HepG2 (cell line): Measurements from ENCODE around the gene PMM2. TPM values are rescaled to one million over a fixed set of nuclear protein-coding genes. Genes with fewer than 3 reads are reported as not detected.
A peak's percentile ranks its signal among the peaks of the same experiment; 100 is the strongest.

Experiments
- CERS6 ChIP-seq: sonication (generic); formaldehyde crosslinking; IDR thresholded peaks from 2 replicates; pipeline ENCODE4 v1.5.0; 2020; ENCODE audit warnings: missing genetic modification reagents
- E2F1 ChIP-seq: sonication (generic); formaldehyde crosslinking; IDR thresholded peaks from 2 replicates; pipeline ENCODE4 v1.5.0; 2020; ENCODE audit warnings: missing genetic modification reagents
- ELF1 ChIP-seq: sonication (generic); formaldehyde crosslinking; IDR thresholded peaks from 2 replicates; pipeline ENCODE4 v1.4.0; 2020; ENCODE audit warnings: missing genetic modification reagents
- HHEX ChIP-seq: IDR thresholded peaks from 2 replicates; pipeline ENCODE4 v1.6.1; 2016; ENCODE audit warnings: control low read depth
- KAT7 ChIP-seq: IDR thresholded peaks from 2 replicates; pipeline ENCODE4 v1.6.1; 2018; ENCODE audit warnings: borderline replicate concordance, missing compliant biosample characterization
- KMT2A ChIP-seq: sonication (generic); formaldehyde crosslinking; IDR thresholded peaks from 2 replicates; pipeline ENCODE4 v1.4.0; 2020; ENCODE audit warnings: missing genetic modification reagents
- SIX4 ChIP-seq: sonication (generic); formaldehyde crosslinking; IDR thresholded peaks from 2 replicates; pipeline ENCODE4 v1.4.0; 2020; ENCODE audit warnings: missing genetic modification reagents
- TBX2 ChIP-seq: sonication (generic); formaldehyde crosslinking; IDR thresholded peaks from 2 replicates; pipeline ENCODE4 v1.5.0; 2020; ENCODE audit warnings: missing genetic modification reagents, mild to moderate bottlenecking, borderline replicate concordance
- TEAD3 ChIP-seq: optimal IDR thresholded peaks from 2 replicates; pipeline ENCODE3; 2016; ENCODE audit warnings: borderline replicate concordance
- TERF1 ChIP-seq: sonication (generic); formaldehyde crosslinking; IDR thresholded peaks from 2 replicates; pipeline ENCODE4 v1.8.0; 2022; ENCODE audit warnings: mild to moderate bottlenecking, missing genetic modification reagents, moderate library complexity
- U2AF2 ChIP-seq: fragments of 200-400 bp; formaldehyde crosslinking; IDR thresholded peaks from 2 replicates; pipeline ENCODE4 v1.6.1; 2017; ENCODE audit warnings: low read depth, mild to moderate bottlenecking, low read length
- ZBTB38 ChIP-seq: sonication (generic); formaldehyde crosslinking; IDR thresholded peaks from 2 replicates; pipeline ENCODE4 v1.5.1; 2020; ENCODE audit warnings: mild to moderate bottlenecking, missing genetic modification reagents
- ZNF30 ChIP-seq: sonication (generic); formaldehyde crosslinking; IDR thresholded peaks from 2 replicates; pipeline ENCODE4 v1.5.0; 2020; ENCODE audit warnings: mild to moderate bottlenecking, missing genetic modification reagents
- ZNF816 ChIP-seq: sonication (generic); formaldehyde crosslinking; IDR thresholded peaks from 2 replicates; pipeline ENCODE4 v1.8.0; 2022; ENCODE audit warnings: missing genetic modification reagents, mild to moderate bottlenecking, borderline replicate concordance
- polyA plus RNA-seq, 8 experiments: library from polyadenylated mRNA; depleted of rRNA in 3 of 8; stranded (reverse) in 7 of 8; unstranded in 1 of 8; fragments of >200 nt; fragmentation: Illumina TruSeq in 4 of 8; extraction: Trizol in 4 of 8; gene quantifications; 2 replicates each; pipeline versions ENCODE4 v1.2.1 to v1.2.3, GENCODE V29; 2011 to 2016; ENCODE audit warnings: low read depth in 4 of 8, missing spikeins in 1 of 8, mixed read lengths in 1 of 8; ENCODE audit not compliant: insufficient read depth in 1 of 8
- total RNA-seq, 5 experiments: library from RNA; depleted of rRNA; stranded (reverse); fragments of >200 nt; fragmentation: Illumina TruSeq; extraction: Trizol; gene quantifications; 2 replicates each; pipeline ENCODE4 v1.2.3, GENCODE V29; 2016; ENCODE audit warnings: low read depth in 1 of 5
- TF ChIP-seq, protein P1 (sequence below): sonication (generic); formaldehyde crosslinking; IDR thresholded peaks from 2 replicates; pipeline ENCODE4 v1.8.0; 2022; ENCODE audit warnings: mild to moderate bottlenecking, missing genetic modification reagents, moderate library complexity
- TF ChIP-seq, protein P2 (sequence below), 2 experiments: fragments of 450-650 bp in 1 of 2; sonication (generic) in 1 of 2; formaldehyde crosslinking in 1 of 2; IDR thresholded peaks; 2 replicates each; pipeline versions ENCODE4 v1.6.1 to v1.8.0; 2016 to 2022; ENCODE audit warnings: antibody characterized with exemption in 1 of 2, mild to moderate bottlenecking in 1 of 2, missing genetic modification reagents in 1 of 2

Gene PMM2
- total and polyA plus RNA-seq, 2 of the 13 experiments (the other 11 are each of a cell fraction or from before 2014, with no cell fraction given), result 52.2 to 93.7 TPM

GRCh38 chr16:8867932-8868415, 70.3 kb downstream of the PMM2 start (continued):
- TF ChIP-seq, protein P1, sequence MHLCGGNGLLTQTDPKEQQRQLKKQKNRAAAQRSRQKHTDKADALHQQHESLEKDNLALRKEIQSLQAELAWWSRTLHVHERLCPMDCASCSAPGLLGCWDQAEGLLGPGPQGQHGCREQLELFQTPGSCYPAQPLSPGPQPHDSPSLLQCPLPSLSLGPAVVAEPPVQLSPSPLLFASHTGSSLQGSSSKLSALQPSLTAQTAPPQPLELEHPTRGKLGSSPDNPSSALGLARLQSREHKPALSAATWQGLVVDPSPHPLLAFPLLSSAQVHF, result no peak
- TF ChIP-seq HHEX (CRISPR knock-in tag), result no peak
- TF ChIP-seq, protein P2, sequence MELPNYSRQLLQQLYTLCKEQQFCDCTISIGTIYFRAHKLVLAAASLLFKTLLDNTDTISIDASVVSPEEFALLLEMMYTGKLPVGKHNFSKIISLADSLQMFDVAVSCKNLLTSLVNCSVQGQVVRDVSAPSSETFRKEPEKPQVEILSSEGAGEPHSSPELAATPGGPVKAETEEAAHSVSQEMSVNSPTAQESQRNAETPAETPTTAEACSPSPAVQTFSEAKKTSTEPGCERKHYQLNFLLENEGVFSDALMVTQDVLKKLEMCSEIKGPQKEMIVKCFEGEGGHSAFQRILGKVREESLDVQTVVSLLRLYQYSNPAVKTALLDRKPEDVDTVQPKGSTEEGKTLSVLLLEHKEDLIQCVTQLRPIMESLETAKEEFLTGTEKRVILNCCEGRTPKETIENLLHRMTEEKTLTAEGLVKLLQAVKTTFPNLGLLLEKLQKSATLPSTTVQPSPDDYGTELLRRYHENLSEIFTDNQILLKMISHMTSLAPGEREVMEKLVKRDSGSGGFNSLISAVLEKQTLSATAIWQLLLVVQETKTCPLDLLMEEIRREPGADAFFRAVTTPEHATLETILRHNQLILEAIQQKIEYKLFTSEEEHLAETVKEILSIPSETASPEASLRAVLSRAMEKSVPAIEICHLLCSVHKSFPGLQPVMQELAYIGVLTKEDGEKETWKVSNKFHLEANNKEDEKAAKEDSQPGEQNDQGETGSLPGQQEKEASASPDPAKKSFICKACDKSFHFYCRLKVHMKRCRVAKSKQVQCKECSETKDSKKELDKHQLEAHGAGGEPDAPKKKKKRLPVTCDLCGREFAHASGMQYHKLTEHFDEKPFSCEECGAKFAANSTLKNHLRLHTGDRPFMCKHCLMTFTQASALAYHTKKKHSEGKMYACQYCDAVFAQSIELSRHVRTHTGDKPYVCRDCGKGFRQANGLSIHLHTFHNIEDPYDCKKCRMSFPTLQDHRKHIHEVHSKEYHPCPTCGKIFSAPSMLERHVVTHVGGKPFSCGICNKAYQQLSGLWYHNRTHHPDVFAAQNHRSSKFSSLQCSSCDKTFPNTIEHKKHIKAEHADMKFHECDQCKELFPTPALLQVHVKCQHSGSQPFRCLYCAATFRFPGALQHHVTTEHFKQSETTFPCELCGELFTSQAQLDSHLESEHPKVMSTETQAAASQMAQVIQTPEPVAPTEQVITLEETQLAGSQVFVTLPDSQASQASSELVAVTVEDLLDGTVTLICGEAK (IDR thresholded peaks at IDR 0.05), result no peak
- TF ChIP-seq, protein P2 (CRISPR knock-in tag; IDR thresholded peaks at IDR 0.05), result no peak
- no peak for TF ChIP-seq U2AF2
- no peak; the same call in 1 of the 2 replicates for TF ChIP-seq TBX2 (CRISPR knock-in tag)
- TF ChIP-seq SIX4 (CRISPR knock-in tag), result no peak
- TF ChIP-seq KMT2A (CRISPR knock-in tag), result no peak
- TF ChIP-seq ZBTB38 (CRISPR knock-in tag), result peak; percentile 0; the same call in 1 of the 2 replicates
- TF ChIP-seq ELF1, result peak; percentile 9; the same call in 1 of the 2 replicates
- no peak for TF ChIP-seq ZNF816
- TF ChIP-seq ZNF30 (CRISPR knock-in tag), result 0 out of 2 replicates have a peak, but pooled peaks have one; percentile 5
- TF ChIP-seq KAT7 (CRISPR knock-in tag), result peak; percentile 82; the same call in 1 of the 2 replicates
- no peak for TF ChIP-seq CERS6 (CRISPR knock-in tag)
- TF ChIP-seq TEAD3, result no peak
- TF ChIP-seq TERF1, result no peak
- TF ChIP-seq E2F1 (CRISPR knock-in tag), result no peak
